Measurements from ENCODE around the gene GGACT. TPM values are rescaled to one million over a fixed set of nuclear protein-coding genes. Genes with fewer than 3 reads are reported as not detected.

GGACT gene
- total RNA-seq, 1 experiment from 2014 or later: 1.8 TPM

Other genes with a start within 250 kb of the GGACT start
- gene TMTC4, start 86.0 kb upstream of the GGACT start, total RNA-seq (2014; rRNA removed; shearing (Covaris generic)): 23.3 and 31.1 TPM in 2 replicates

Data from HT-29 (cell line).